HG02759 (cell line): Measurements from ENCODE around the gene SPAG4.

Experiments used
- ATAC-seq: cut with Tn5 transposase; IDR thresholded peaks from one replicate; pipeline ENCODE4 v1.9.1; 2021; ENCODE audit warnings: mild to moderate bottlenecking, moderate library complexity; ENCODE audit not compliant: unreplicated experiment

The SPAG4 gene

DNA sequence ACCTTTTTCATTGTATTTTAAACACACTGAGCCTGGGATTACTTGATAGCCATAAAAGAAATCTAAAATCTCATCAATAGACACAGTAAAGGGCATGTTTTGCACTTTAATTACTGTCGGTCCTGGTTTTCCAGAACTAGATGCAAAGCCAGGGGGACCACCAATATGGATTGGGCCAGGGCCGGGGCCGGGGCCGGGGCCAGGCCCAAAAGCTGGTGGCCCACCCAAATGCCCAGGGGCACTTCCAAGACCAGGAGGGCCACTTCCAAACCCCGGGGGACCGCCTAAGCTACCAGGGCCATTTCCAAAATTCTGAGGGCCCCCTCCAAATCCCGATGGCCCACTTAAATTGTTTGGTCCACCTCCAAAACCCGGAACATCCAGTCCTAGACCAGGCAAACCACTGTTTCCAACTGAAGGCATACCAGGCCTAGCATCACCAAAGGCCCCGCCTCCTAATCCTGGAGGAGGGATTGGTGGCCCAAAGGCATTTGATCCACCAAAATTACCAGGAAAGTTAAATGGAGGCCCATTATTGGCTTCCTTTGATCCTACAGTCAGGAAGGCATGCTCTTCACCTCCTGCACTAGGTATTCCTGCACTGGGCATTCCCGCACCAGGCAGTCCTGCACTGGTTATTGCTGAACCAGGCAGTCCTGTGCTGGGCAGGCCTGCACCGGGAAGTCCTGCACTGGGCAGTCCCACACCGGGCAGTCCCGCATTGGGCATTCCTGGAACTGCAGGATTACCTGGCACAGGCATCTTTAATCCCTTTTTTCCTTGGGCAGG, 37.2 kb downstream of the SPAG4 start:
- ATAC-seq = no peak

DNA sequence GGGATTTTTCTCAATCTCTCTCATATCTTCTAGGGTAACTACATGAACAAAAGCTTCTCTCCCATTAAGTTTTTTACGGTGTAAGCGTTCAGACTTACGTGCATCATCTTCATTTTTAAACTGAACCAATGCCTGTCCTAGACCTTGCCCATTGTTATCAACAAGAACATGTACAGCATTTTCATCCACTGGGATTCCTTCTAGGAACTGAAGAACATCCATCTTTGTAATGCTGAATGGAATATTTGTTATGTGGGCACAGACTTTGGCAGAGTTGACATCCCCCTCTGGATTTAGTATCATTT, 37.8 kb downstream of the SPAG4 start:
- ATAC-seq = no peak

DNA sequence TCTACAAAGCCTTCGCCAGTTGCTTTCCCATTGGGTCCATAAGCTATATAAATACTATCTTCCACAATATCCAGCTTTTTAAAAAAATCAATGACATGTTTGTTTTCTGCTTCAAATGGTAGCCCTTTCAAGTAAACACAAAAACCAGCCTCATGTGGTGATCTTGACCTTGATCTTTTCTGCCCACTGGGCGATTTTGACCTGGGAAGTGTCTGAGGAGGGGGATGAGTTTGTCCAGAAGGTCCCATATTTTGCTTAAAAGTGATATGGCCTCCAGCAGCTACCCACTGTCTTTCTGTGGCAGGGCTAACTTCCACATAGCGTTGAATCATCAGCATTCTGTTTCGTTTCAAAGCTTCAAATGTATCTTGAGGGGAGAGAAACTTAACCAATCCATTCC, 38.3 kb downstream of the SPAG4 start:
- no peak for ATAC-seq

DNA sequence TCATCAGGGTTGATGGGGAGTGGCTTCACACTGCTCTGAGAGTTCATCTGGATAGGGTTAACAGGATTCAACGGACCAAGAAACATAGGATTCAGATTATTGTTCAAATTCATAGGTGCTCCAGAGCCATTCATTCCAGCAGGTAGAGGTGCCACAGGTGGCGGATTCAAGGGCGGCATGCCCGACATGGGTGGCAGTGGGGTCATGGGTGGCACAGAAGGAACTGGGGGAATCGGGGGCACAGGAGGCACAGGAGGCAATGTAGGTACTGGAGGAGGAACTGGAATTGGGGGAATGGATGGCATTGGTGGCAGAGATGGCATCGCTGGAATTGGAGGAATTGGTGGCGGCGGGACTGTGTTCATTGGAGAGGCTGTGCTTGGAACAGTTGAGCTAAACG, 38.8 kb downstream of the SPAG4 start:
- ATAC-seq = no peak

DNA sequence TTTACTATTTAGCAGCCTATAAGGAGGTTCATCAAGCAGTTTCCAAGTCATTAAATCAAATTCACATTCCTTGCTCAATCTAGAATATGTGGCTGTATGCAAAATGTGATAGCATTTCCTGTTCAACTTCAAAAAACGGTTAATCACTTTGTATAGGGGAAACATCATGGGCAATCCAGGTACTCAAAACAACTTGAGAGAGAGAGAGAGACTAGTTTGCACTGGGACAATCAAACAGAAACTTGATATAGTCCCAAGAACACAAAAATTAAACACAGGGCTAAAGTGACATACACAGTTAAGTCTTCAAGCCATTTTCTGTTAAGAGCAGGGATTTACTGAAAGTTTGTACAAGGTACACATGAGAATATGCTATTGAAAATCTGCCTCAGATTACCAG, 41.6 kb downstream of the SPAG4 start:
- no peak for ATAC-seq

DNA sequence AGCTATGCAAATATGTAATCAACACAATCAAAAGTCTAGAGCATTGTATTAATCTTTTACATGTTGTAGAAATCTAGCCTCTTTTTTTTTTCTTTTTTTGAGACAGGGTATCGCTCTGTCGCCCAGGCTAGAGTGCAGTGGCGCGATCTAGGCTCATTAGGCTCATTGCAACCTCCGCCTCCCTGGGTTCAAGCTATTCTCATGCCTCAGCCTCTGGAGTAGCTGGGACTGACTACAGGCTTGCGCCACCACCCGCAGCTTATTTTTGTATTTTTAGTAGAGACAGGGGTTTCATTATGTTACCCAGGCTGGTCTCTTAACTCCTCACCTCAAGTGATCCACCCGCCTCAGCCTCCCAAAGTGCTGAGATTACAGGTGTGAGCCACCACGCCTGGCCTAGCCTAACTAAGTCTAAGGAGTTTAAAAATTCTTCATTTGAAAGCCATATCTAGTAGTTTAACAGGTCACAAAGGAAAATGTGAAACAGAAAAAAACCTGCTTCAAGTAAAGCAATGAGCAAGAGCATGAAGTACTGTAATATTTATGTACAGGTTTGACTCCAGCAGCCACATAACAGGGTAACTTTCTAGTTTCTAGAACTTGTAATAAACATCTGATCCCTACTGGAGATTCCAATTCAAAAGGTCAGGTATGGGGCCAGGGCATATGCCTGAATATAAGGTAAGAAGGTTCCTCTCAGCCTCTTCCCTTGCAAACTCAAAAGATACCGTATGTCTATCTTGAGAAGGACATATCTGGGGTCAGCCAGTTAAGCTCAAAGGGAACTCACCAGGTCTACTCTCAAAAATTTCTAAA, 44.7 kb downstream of the SPAG4 start:
- no peak for ATAC-seq

DNA sequence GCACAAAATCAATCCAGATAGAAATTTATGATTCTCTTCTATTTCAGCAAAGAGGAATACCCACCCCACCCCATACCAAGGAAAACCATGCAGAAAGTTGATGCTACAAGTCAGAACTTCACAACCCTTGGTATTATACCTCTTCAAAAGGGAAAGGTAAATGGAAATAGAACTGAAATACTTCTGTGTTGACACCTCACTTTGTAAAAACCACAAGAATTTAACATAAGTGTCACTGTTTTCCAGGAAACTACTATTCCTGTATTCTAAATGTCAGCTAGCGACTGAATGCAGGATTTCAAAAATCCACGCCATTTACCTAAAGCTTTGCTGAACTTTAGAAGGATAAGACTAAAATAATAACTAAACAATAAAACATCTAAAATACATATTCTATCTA, 45.4 kb downstream of the SPAG4 start:
- ATAC-seq = no peak

DNA sequence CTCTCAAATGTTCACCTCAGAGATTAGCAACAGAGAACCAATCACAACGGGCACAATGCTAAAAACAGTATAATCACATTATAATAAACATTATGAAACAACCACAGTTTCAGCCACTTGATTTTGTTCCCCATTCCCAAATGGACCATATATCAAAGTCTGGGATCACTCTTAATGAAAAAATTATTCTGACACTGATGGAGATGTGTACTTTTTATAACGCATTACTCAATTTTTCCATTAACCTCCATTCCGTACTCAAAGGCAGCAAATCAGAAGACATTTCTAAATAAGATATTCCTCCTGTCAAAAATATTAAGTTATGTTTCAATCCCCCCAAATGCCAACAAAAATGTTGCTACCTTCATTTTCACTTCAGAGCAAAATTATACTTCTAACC, 46.3 kb downstream of the SPAG4 start:
- ATAC-seq = no peak

DNA sequence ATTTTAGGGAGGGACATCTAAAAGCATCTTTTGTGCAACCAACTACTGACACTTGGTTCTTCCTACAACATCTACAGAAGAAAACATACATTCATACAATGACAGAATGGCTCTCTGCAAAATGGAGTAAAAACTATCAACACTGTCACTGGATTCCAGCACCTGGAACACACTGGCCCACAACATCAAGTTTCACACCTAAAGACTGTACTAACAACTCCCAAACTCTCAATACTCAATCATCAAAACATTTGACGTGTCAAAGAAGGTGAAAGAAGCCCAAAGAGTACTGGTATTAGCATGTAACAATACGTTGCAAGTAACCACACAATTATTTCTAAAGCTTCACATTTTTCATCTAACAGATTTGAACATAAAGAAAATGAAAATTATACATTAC, 46.9 kb downstream of the SPAG4 start:
- no peak for ATAC-seq

DNA sequence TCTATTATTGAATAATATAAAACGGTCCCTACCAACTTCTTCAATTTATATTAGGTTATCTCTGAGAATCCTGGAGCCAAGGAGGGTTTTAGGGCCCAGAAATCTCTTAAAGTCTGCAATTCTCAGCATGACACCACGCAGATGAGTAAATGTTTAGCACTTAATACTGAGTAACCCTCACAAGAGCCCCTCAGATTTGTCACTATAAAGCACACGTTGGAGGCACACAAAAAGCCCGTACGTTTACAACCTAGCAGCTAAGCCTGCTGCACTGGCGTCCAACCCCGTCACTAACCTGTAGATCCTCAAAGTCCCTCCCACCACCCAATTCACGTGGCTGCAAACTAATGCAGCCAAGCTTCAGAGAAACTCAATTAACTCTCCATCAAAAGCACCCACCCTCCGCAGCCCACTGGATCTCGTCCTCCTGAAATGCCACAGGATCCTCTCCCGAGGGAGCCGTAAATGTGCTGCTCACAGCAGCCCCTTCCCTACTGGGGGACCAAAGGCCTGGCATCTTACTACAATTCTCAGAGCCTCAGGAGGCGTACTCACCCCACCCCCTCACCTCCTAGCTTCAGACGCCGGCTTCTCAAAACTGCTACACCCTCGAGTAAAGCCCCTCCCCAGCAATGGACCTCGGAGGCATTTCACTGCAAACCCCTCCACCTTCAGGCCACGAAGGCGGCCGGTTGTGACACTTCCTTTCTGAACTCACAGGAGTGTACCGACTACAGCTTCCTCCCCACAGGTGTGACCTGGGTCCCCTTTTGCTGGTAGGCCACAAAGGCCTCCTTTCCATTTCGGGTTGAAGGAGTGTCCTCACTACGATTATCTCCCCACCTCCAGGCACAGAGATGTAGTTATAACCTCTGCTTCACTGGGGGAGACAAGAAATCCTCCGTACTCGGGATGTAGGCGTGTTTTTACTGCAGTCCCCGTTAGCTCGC, 48.2 kb downstream of the SPAG4 start:
- peak; percentile 35 for ATAC-seq

DNA sequence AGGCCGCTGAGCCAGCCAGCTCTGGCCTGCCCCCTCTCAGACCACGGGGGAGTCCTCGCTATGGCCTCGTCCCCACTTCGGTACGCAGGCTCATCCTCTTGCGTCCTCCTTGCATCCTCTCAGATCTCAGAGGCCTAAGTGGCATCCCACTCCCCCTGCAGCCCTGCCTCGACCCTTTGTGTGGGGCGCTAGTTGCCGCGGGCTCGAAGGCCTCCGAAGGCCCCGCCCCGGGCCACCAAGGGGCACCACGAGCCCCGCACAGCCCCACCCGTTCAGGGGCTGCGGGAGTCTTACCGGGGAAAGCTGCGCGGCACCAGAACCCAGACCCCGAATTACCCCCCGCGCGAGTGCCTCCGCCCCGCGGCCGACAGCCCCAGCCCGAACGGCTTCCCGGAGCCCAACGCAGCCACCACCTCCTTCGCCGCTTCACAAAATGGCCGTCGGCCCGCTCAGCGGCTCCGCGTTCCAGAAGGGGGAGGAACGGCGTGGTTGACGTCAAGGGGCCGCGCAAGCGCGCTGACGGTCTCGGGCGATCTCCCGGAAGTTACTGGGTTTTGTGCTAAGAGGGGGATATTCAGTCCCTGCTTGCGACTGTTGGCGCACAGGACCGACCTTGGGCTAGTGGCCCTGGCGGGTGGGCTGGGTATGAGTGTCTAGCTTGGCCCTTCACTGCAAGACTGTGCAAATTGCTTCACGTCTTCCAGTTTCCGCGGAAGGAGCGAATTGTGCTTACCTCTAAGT, 49.0 kb downstream of the SPAG4 start, which contains the start of the genes CPNE1 and RBM12:
Gene CPNE1, minus strand, starts transcription at position 435 of the 741 bp plus-strand sequence. CDS start 31,977 bp downstream, outside the sequence.
Gene RBM12, minus strand, starts transcription at position 435 of the 741 bp plus-strand sequence. CDS start 9,578 bp downstream, outside the sequence.
- peak; percentile 81 for ATAC-seq

DNA sequence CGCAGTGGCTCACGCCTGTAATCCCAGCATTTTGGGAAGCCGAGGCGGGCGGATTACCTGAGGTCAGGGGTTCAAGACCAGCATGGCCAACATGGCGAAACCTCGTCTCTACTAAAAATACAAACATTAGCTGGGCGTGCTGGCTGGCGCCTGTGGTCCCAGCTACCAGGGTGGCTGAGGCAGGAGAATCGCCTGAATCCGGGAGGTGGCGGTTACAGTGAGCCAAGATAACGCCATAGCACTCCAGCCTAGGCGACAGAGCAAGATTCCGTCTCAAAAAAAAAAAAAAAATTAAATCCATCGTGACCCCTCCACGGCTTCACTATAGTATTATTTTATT, 50.3 kb downstream of the SPAG4 start:
- ATAC-seq = no peak

DNA sequence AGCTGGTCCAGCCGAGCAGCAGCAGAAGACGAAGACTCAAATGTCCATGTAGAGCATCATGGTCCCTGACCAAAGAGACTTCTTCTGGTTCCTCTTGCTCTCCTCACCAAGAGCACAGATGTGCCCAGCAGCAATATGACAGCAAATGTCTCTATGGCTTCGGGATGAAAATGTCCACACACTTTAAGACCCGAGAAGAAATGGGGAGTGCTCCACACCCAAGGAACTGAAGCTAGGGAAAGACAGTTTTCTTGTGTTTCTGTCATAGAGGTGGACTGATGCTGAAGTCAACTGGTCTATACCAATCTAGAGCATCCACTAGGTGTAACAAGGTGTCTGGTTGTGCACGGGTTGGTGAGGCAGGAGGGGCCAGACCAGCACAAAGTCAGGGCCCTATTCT, 53.6 kb downstream of the SPAG4 start:
- no peak for ATAC-seq

DNA sequence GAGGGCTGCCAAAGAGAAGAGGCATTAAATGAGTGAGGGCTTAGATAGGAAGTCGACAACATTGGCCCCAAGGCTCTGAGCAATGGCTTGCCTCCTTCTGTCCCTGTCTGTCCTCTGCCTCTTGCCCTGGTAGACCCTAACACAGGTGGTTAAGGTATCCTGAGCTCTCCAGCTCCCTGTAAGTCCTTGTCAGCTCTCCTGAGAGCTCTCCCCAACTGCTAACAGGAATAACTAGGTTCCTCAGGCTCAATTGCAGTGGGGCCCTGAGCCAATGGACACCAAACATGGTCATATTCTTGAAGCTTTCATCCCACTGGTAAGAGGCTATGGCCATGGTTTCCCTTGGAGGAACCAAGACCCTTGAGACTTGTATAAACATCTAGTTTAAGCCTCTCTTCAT, 54.1 kb downstream of the SPAG4 start:
- ATAC-seq = no peak
